RPMI7951 (cell line): ENCODE measurements around the gene FLT3. TPM values are rescaled to one million over a fixed set of nuclear protein-coding genes. Genes with fewer than 3 reads are reported as not detected.
"Not testable (repeated sequence)": the region's sequence is repeated elsewhere in the genome, so short reads cannot be mapped to it uniquely, and the experiment has no call there.

Experiments used
- DNase-seq: peaks from one replicate; pipeline ENCODE4 v3.0.0-alpha.2; 2012; ENCODE audit warnings: low read depth
- total RNA-seq: library from RNA; depleted of rRNA; stranded (reverse); fragments of >200 nt; shearing (Covaris generic); gene quantifications from 2 replicates; pipeline ENCODE4 v1.2.3, GENCODE V29; 2014

The FLT3 gene
- total RNA-seq, 1 experiment from 2014 or later: not detected

DNA sequence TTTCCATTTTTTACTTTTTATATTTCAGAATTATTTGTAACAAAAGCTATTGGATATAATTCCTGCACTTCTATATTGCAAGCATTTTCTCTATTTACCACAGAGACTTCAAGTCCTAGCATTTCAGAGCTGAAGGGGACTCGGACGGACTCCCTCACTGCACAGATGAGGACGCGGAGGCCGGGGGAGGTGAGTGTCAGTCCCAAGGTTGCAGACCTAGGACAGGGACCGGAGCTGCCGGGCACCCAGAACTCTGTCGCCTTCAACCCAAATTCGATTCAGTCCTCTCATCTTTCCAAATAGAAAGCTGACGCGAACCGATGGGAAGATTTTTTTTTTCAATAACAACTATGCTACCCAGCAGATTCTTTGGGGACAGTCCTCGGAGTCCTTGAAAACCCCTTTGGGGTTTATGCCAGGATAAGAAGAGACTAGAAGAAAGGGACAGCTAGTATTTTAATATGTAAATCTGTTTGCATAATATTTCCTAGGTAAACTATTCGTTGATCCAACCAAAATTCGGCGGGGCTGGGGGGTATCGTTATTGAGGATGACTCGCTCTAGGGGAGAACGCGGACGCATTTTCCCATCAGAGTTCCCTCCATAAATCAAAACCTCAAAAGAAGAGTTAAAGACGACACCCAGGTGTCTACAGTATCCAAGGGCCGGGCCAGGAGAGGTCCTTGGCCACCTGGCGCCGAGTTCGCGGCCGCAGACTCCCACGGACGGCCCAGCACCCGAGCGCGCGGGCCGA lies 803 bp downstream of the FLT3 start:
- no peak for DNase-seq

DNA sequence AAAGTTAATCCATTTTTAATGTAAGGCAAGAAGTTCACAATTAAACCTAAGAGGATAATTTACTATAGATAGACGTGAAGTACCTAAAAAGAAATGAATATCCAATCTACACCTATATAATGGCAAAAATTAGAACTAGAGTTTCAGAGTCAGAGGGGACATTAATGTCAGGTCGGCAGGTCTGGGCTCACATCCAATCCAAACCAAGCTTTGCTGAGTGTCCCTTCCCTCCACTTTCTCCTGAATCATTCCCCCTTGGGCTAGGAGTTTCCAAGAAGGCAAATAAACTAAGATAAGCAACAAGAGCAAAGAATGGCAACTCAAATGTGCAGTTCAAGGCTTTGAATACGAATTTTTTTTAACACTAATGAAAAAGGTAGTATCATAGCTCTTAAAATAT lies 2.9 kb downstream of the FLT3 start:
- peak; percentile 13 for DNase-seq

DNA sequence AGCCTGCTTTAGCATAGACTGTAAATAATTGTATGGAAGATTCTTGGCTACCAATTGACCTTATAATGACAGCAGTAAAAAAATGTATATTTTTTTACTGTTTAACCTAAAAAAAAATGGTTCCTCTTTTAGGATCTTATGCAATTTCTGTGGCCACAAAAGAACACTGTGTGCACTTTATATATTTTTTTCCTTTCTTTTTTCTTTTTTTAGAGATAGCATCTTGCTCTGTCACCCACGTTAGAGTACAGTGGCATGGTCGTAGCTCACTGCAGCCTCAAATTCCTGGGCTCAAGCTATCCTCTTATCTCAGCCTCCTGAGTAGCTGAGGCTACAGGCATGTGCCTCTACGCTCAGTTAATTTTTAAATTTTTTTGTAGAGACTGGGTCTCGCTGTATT lies 6.1 kb downstream of the FLT3 start:
- no peak for DNase-seq

DNA sequence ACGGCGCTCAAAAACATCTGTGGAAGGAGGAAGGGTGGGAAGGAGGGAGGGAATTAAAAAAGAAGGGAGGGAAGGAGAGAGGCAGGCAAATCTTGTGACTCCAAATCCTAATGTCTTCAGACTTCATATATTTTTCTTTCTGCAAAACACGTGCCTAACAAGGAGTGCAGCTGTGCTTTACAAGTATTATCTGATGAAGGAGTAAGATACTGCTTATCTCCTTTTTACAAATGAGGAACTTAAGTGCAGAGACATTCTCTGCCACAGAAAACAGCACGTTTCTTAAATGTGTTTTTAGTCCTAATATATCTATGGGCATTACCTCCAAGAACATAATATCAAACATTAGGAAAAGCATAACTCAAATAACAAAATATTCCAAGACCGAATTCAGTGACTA lies 6.5 kb downstream of the FLT3 start:
- DNase-seq: no peak

DNA sequence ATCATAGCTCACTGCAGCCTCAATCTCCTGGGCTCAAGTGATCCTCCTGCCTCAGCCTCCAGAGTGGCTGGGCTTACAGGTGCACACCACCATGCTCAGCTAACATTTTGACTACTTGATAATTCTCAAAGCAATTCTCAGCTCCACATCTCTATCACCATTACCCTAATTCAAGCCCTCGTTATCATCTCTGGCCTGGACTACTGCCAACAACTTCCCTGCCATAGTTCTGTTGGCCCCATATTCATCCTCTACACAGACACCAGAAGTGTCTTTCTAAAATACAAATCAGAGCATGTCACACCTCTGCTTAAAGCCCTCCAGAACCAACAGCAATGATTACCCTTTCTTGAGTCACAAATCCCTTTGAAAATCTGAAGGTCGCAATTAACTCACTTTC lies 7.9 kb downstream of the FLT3 start:
- no peak for DNase-seq

DNA sequence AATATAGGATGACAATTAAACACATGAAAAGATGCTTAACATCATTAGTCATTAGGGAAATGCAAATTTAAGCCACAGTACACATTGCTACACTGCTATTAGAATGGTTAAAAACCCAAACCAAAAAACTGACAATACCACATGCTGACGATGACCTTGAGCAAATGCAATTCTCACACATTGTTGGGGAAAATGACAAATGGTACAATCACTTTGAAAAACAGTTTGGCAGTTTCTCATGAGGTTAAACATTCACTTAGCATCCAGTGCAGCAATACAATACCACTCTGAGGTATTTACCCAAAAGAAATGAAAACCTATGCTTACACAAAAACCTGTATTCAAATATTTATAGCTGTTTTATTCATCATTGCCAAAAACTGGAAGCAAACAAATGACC lies 11.3 kb downstream of the FLT3 start:
- DNase-seq: no peak

DNA sequence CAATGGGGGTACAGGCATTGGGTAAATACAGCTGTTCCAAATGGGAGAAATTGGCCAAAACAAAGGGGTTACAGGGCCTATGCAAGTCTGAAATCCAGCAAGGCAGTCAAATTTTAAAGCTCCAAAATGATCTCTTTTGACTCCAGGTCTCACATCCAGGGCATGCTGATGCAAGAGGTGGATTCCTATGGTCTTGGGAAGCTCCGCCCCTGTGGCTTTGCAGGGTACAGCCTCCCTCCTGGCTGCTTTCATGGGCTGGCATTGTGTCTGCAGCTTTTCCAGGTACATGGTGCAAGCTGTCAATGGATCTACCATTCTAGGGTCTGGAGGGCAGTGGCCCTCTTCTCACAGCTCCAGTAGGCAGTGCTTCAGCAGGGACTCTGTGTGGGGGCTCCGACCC lies 22.6 kb downstream of the FLT3 start:
- not testable (repeated sequence) for DNase-seq

DNA sequence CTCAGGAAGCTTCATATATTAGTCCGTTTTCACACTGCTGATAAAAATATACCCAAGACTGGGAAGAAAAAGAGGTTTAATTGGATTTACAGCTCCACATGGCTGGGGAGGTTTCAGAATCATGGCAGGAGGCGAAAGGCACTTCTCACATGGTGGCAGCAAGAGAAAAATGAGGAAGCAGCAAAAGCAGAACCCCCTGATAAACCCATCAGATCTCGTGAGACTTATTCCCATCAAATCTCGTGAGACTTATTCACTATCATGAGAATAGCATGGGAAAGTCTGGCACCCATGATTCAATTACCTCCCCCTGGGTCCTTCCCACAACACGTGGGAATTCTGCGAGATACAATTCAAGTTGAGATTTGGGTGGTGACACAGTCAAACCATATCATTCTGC lies 23.1 kb downstream of the FLT3 start:
- no peak for DNase-seq

DNA sequence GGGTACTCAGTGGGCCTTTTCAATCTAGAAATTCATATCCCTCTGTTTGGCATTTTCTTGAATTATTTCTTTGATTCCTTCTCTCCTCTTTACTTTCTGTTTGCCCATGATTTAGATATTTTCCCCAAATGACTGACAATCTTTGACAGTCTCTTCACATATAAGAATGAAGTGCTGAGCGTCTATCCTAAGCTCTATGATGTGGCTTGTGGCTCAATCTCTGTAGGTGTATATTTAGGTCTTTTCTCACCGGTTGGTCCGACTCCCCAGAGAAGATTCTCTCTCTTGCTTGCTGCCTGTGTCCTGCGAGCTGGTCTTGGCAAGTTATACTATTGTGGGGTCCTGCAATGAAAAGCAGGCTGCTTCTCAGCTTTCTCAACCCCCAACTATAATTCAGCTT lies 29.0 kb downstream of the FLT3 start:
- no peak for DNase-seq

DNA sequence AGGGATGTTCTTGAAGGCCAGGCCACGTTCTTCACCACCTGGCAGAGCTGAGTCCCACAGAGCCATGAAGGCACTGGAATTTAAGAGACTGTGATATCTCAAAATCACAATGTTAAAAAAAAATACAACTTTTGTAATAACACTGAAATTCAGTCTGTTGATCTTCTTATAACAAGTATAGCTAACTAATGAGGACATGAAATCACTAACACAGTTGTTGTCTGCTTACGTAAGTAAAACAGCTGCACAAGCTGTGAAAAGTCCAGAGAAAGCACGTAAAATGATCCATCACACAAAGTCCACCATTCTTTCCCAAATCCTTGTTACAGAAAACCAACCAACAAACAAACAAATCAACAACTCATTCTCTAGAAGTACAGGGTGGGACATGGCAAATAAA lies 32.9 kb downstream of the FLT3 start:
- DNase-seq: no peak

DNA sequence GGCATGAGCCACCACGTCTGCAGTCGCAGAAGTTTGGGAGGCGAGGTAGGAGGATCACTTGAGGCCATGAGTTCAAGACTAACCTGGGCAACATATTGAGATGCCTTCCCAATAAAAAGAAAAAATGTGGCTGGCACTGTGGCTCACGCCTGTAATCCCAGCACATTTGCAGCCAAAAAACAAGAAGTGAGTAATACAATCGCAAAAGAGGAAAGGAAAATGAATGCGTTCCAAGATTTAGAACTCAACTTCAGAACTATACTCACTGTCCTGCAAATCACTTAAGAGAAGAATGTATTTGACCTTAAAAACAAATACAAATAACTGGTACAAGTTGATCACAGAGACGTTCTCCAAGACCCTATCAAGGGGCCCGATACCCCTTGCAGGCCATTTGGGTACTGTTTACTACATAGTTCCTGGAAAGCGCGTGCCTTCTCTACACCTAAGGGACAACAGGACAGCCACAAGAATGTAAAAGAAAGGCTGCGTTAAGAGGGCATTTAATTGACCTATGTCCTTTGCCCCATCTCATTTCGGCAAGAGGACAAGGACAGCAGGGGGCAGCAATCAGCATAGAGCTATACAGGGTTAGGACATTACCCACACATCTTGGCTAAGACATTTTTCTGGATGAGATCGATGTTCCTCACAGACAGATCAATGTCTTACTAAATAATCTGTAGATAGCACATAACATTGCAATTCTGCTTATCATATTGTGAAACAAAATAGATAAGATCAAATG lies 41.3 kb downstream of the FLT3 start:
- DNase-seq: peak; percentile 3

DNA sequence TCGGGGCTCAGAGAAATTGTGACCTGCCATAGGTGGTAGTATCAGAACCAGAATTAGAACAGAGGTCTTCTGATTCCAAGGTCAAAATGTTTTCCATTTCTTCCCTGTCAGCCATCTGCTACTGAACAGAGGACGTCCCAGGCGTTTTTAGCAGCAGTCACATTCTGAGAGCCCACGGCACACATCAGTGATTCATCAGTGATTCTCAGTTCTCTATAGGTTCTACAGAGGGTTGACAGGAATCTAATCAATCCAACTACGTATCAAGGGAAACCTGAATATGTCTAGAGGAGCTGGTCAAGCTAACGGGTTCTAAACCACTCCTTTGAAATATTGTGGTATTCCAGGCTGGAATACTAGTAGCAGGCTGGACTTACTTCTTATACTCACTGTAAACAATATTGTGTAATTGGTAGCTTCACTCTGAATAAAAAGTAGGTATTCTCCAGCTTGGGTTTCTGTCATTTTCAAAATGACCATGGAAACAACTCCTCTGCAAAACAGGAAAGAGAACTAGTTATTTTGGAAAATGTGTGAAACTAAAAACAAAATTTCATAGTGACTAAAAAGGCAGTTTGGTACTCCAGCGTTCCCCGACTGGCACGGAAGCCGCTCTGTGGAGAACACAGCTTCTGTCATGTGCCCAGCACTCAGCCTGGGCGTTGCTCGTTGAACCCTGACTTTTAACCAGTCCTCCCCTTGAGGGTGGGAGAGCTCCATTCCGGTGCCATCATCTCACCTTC lies 43.2 kb downstream of the FLT3 start:
- DNase-seq: no peak

DNA sequence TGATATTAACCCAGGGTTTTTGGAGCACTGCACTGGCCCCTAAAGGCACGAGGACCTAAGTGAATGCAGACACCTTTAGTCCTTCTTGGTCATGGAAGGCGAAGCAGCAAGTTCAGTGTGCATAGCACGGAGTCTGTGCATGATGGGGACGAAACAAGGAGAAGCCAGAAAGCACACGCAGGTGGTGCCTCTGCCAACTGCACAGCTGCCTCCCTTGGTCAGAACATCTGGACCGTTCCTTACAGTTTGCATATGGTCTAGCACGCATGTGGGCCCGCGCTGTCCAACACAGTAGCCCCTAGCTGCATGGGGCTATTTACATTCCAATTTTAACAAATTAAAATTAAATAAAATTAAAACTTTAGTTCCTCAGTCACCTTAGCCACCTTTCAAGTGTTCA lies 44.0 kb downstream of the FLT3 start:
- no peak for DNase-seq

DNA sequence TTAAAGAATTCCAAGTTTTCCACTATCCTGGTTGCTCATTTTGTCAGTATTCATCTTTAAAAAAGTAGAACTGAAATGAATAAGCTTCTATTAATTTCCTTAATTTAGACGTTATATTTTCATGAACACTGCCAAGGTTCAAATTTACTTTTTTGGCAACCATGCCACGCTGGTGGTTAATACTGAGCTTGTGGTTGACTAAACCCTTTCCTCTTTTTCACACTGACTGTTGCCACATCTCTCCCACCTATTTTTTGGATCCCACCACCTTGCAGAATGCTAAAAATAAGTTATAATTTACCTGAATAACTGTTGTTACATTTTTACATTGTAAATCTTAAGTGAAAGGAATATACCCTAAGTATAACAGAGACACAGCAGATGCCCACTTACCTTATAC lies 45.0 kb downstream of the FLT3 start:
- DNase-seq: no peak

DNA sequence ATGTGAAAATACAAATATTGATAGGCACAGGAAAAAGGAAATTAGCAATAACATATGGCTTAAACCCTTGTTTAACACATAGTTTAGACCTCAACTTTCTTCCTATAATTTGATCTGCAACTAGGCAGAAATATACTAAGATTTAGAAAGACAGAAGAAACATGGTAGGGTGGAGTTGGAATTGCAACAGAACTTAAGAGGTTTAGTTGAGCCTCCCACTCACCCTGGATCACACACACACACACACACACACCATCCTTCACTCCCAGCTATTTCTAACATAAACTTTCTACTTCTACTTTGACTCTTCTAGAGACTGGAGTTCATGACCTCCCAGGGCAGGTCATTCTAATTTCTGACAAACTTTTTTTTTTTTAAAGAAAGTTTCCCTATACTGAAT lies 47.4 kb downstream of the FLT3 start:
- no peak for DNase-seq

DNA sequence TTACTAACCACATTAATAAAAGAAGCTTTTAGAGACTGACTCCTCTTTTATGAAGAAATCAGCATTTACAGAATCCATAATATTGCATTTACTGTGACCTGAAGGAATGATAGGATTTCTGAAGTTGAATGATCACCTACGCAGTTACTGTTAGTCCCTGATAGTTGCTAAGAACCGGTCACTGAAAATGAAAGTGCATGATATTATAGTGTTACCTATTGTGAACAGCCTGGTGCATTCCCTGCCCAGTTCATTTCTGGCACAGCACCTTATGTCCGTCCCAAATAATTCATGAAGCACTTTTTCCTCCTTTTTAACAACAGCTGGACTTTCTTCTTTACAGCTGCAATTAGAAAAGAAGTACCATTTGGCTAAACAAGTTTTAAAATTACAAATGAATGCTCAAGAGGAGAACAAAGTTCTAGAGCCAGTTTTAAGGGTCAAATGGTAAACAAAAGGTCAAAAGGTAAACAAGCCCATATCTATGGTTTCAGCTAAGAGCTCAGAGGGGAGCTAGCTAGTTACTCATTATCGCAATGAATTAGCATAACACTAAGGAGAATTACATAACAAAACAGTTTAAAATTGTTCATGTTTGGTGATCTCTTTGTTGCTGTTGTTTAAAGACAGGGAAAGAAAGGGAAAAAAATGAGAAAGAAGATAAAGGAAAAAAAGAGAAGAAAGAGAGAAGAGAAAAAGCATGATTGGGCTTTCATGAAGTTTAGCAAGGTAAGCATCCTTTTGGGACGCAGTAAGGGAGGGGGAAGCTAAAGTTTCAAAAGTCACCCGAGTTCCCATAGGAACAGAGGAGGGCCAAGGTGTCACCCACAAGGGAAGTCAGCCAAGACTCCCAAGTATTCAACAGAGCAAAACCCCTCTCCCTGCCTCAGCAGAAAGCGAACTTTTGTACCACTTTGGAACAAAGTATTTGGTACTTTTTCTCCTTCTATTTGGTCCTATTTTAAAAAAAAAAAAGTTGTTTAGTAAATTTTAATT lies 50.2 kb downstream of the FLT3 start:
- no peak for DNase-seq

DNA sequence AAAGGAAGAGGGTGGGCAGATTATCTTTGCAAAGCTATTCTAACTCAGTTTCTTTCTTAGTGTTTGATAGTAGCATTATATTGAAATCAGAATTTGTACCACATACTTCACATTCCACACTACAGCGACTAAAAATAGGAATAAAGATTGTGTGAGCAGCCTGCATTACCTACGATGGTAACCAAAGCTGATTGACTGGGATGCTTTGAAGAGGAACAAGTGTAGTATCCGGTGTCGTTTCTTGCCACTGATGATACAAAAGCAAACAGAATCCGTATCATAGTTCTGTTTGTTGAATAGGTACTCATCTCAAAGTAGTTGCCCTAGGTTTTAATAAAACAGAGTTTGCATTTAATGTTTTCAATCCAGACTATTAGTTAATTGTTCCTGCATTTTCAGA lies 51.2 kb downstream of the FLT3 start:
- no peak for DNase-seq

DNA sequence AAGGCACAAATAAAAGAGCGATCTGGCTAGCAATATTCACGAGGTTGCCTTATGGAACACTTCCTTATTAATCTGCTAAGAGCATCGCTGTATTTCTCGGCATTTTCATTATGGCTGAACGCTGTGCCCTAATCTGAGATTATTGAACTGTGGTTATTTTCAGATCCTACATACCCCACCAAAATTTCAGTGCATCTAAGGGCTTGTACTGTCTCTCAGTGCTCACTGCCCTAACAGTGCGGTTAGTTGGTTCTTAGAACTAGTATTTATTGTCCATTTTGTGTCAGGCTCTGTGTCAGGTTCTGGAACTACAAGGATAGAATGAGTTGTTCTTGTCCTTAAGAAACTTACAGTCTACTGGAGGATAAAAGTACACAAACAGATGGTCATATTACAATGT lies 51.6 kb downstream of the FLT3 start:
- no peak for DNase-seq

DNA sequence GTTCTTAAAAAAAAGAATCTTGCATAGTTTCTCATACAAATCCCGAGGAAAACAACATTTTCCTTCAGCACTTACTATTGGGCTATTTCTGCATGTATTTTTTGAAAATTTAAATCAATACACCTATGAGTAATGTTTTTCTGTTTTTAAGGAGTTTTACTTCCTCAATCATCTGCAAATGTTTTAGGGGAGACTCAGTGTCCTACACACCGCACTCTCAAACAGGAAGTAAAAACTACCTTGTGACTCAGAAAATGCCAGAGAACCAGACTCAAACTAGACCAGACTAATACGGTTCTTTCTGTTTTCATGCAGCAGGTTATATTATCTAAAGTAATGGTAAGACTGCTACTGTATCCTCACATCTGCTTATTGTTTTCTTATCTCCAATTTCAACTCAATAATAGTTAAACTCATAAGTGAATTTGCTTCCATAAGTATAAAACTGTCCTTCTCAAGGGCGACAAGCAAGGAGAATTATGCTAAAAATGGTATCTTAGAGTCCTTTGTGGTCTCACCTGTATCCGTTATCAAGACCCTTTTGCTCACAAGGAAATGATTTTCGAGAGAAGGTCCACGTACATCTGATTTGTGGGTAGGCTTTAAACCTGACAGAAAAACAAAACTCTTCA lies 52.5 kb downstream of the FLT3 start:
- DNase-seq: no peak

DNA sequence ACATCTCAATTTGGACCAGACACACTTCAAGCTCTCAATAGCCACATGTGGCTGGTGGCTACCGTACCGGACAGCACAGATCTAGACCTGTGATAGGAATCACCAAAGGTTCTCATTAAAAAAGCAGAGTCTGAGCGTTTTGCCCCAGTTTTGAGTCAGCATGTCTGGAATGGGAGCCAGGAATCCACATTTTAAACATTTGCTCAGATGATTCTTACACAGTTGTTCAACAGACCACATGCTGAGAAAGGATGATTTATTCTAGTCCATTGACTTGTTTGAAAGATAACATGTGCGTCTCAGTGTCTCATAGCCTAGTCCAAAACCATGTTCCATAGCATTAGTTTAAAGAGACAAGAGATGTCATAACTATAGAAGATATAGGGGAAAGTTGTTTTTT lies 53.4 kb downstream of the FLT3 start:
- DNase-seq: no peak

DNA sequence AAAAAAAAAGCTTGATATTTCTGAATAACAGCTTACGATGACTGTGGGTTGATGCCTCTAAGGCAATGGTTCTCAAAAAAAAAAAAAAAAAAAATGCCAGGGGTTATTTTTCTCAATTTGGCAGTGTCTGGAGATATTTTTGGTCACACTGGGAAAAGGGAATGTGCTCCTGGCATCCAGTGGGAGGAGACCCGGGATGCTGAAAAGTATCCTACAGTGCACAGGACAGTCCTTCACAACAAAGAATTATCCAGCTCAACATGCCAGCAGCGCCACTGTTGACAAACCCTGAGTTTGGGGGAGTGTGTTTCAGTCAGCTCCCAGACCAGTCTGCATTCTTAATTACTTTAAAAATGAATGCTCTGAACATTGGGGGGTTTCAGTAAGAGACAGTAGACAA lies 54.5 kb downstream of the FLT3 start:
- no peak for DNase-seq
